HCT116 (cell line): ENCODE data around the gene GM2A. TPM values are rescaled to one million over a fixed set of nuclear protein-coding genes. Genes with fewer than 3 reads are reported as not detected.

ENCODE experiments used
- ATAC-seq: fragments of 200-7000 bp; cut with Tn5 transposase; 2 replicates; pipeline ENCODE4 v1.9.1; 2020; ENCODE audit warnings: mild to moderate bottlenecking, moderate library complexity
- BruUV-seq: library from RNA; stranded (reverse); fragments of 400-500 nt; replicated peaks from 2 replicates; lab custom pipeline; 2021; lab: Mats Ljungman, UMichigan
- CTCF ChIA-PET: fragments of 300-600 bp; sonication (Branson Sonifier 250); formaldehyde crosslinking; loops from one replicate; lab custom pipeline; 2021; ENCODE audit warnings: antibody characterized with exemption; lab: Charles Lee
- POLR2A ChIA-PET: fragments of 300-600, 350-600 bp; sonication (Branson Sonifier 250); formaldehyde crosslinking; loops from one replicate; lab custom pipeline; 2021; ENCODE audit warnings: antibody characterized with exemption; lab: Charles Lee
- RAD21 ChIA-PET, 2 experiments: fragments of 300-600 bp; sonication (Branson Sonifier 250); formaldehyde crosslinking; loops; one replicate each; lab custom pipeline; 2023; ENCODE audit warnings: low total read pairs in 2 of 2; ENCODE audit not compliant: uncharacterized antibody in 2 of 2, unreplicated experiment in 2 of 2, low non-redundant PET in 1 of 2; lab: Charles Lee
- DNase-seq: peaks from one replicate; pipeline ENCODE4 v3.0.0-alpha.2; 2010; ENCODE audit warnings: low read depth, low spot score
- H2AFZ ChIP-seq: fragments of 200-600 bp; shearing (Covaris generic), sonication (generic); 2 replicates; pipeline ENCODE4 v1.6.1; 2017; ENCODE audit warnings: low read depth, mixed run types, mixed read lengths, antibody characterized with exemption, low read length; ENCODE audit not compliant: poor library complexity, severe bottlenecking
- H3K27ac ChIP-seq: 2 replicates; pipeline ENCODE4 v1.5.1; 2012; ENCODE audit warnings: low read depth, low read length
- H3K27me3 ChIP-seq: fragments of 200-600 bp; sonication (generic); 2 replicates; pipeline ENCODE4 v1.6.1; 2016; ENCODE audit warnings: mixed run types, low read length, mixed read lengths; ENCODE audit not compliant: insufficient read depth
- H3K36me3 ChIP-seq, 2 experiments: fragments of 200-500 bp in 1 of 2; fragments of 200-600 bp in 1 of 2; sonication (Bioruptor generic) in 1 of 2; sonication (generic) in 1 of 2; 2 replicates each; pipeline versions ENCODE4 v1.5.1 to v1.6.1; 2014 to 2016; ENCODE audit warnings: low read length in 2 of 2, inconsistent platforms in 1 of 2, mixed read lengths in 1 of 2, mixed run types in 1 of 2; ENCODE audit not compliant: insufficient read depth in 2 of 2, control insufficient read depth in 1 of 2
- H3K4me1 ChIP-seq, 2 experiments: fragments of 200-600 bp in 1 of 2; sonication (generic) in 1 of 2; 2 replicates each; pipeline versions ENCODE4 v1.5.1 to v1.6.1; 2012 to 2017; ENCODE audit warnings: low read length in 2 of 2, inconsistent platforms in 1 of 2, mild to moderate bottlenecking in 1 of 2, mixed read lengths in 1 of 2, mixed run types in 1 of 2, moderate library complexity in 1 of 2; ENCODE audit not compliant: insufficient read depth in 2 of 2, control insufficient read depth in 1 of 2
- H3K4me2 ChIP-seq: fragments of 200-600 bp; sonication (generic); 2 replicates; pipeline ENCODE4 v1.6.1; 2017; ENCODE audit warnings: mixed run types, low read length, mixed read lengths
- H3K4me3 ChIP-seq, 2 experiments: fragments of 200-600 bp in 1 of 2; sonication (generic) in 1 of 2; replicated peaks in 1 of 2; 2 replicates each; pipeline ENCODE4 v1.5.1; 2011 to 2016; ENCODE audit warnings: low read length in 2 of 2, control low read depth in 1 of 2, low read depth in 1 of 2, mild to moderate bottlenecking in 1 of 2, mixed read lengths in 1 of 2, mixed run types in 1 of 2
- H3K79me2 ChIP-seq: fragments of 200-600 bp; sonication (generic); 2 replicates; pipeline ENCODE4 v1.6.1; 2017; ENCODE audit warnings: mild to moderate bottlenecking, mixed run types, low read length, moderate library complexity, mixed read lengths; ENCODE audit not compliant: insufficient read depth
- H3K9ac ChIP-seq: fragments of 200-600 bp; sonication (generic); 2 replicates; pipeline ENCODE4 v1.6.1; 2016; ENCODE audit warnings: low read length, mixed read lengths
- H3K9me2 ChIP-seq: fragments of 200-600 bp; sonication (generic), shearing (Covaris generic); 2 replicates; pipeline ENCODE4 v1.6.1; 2017; ENCODE audit warnings: mixed run types, mild to moderate bottlenecking, moderate library complexity; ENCODE audit not compliant: insufficient read depth
- H3K9me3 ChIP-seq, 2 experiments: fragments of 200-500 bp in 1 of 2; fragments of 200-600 bp in 1 of 2; sonication (Bioruptor generic) in 1 of 2; sonication (generic) in 1 of 2; 2 replicates each; pipeline ENCODE4 v1.6.1; 2014 to 2017; ENCODE audit warnings: low read length in 2 of 2, mixed read lengths in 2 of 2, inconsistent platforms in 1 of 2, low read depth in 1 of 2, mild to moderate bottlenecking in 1 of 2, mixed run types in 1 of 2, moderate library complexity in 1 of 2; ENCODE audit not compliant: control insufficient read depth in 1 of 2, insufficient read depth in 1 of 2
- H4K20me1 ChIP-seq: fragments of 200-600 bp; sonication (generic), shearing (Covaris generic); 2 replicates; pipeline ENCODE4 v1.6.1; 2017; ENCODE audit warnings: mixed run types, mild to moderate bottlenecking, moderate library complexity; ENCODE audit not compliant: insufficient read depth
- CEBPB ChIP-seq: IDR thresholded peaks from 2 replicates; pipeline ENCODE4 v1.6.1; 2012; ENCODE audit warnings: low read depth
- CTCF ChIP-seq, 3 experiments: fragments of 200-600 bp in 1 of 3; sonication (generic) in 1 of 3; IDR thresholded peaks in 2 of 3; conservative IDR thresholded peaks in 1 of 3; 2 replicates each; pipeline ENCODE4 v1.5.1; 2012 to 2017; ENCODE audit warnings: low read depth in 2 of 3, low read length in 2 of 3, antibody characterized with exemption in 1 of 3, borderline replicate concordance in 1 of 3, control low read depth in 1 of 3, mild to moderate bottlenecking in 1 of 3, mixed read lengths in 1 of 3, mixed run types in 1 of 3, moderate library complexity in 1 of 3; ENCODE audit not compliant: insufficient read depth in 1 of 3
- EGR1 ChIP-seq: IDR thresholded peaks from 2 replicates; pipeline ENCODE4 v1.6.1; 2012; ENCODE audit warnings: low read depth
- ELF1 ChIP-seq: IDR thresholded peaks from 2 replicates; pipeline ENCODE4 v1.6.1; 2012; ENCODE audit warnings: low read depth, borderline replicate concordance
- EZH2 ChIP-seq: fragments of 200-600 bp; sonication (generic); IDR thresholded peaks from 2 replicates; pipeline ENCODE4 v1.6.1; 2017; ENCODE audit warnings: antibody characterized with exemption, mixed run types
- EZH2phosphoT487 ChIP-seq: fragments of 200-600 bp; IDR thresholded peaks from 2 replicates; pipeline ENCODE4 v1.6.1; 2018; ENCODE audit warnings: antibody characterized with exemption, borderline replicate concordance
- JUND ChIP-seq: IDR thresholded peaks from 2 replicates; pipeline ENCODE4 v1.6.1; 2012
- POLR2AphosphoS5 ChIP-seq: IDR thresholded peaks from 2 replicates; pipeline ENCODE4 v1.6.1; 2011; ENCODE audit warnings: mild to moderate bottlenecking, low read depth, low read length, moderate library complexity
- REST ChIP-seq: IDR thresholded peaks from 2 replicates; pipeline ENCODE4 v1.6.1; 2012; ENCODE audit warnings: low read depth
- SP1 ChIP-seq: IDR thresholded peaks from 2 replicates; pipeline ENCODE4 v1.6.1; 2012; ENCODE audit warnings: low read depth
- SRF ChIP-seq: IDR thresholded peaks from 2 replicates; pipeline ENCODE4 v1.6.1; 2012; ENCODE audit warnings: low read depth
- TCF7L2 ChIP-seq: IDR thresholded peaks from 2 replicates; pipeline ENCODE4 v1.7.0; 2011; ENCODE audit warnings: borderline replicate concordance, inconsistent platforms; ENCODE audit not compliant: insufficient read depth, insufficient read length; ENCODE audit errors: extremely low read depth
- ZBTB33 ChIP-seq: IDR thresholded peaks from 2 replicates; pipeline ENCODE4 v1.6.1; 2011; ENCODE audit warnings: mild to moderate bottlenecking, low read length, moderate library complexity; ENCODE audit not compliant: insufficient replicate concordance; ENCODE audit errors: extremely low read depth
- ZFX ChIP-seq: fragments of 450-650 bp; IDR thresholded peaks from 2 replicates; pipeline ENCODE4 v1.6.1; 2017
- ZNF274 ChIP-seq: fragments of 200-500 bp; sonication (Bioruptor generic); IDR thresholded peaks from 2 replicates; pipeline ENCODE4 v1.6.1; 2014; ENCODE audit warnings: mild to moderate bottlenecking, low read depth, low read length, inconsistent platforms
- intact Hi-C: fragments of 100-400 bp; cut with micrococcal nuclease; formaldehyde crosslinking; loops from 2 replicates; pipeline ENCODE4 v1.10.0; 2022
- total RNA-seq: library from RNA; stranded (reverse); gene quantifications from one replicate; pipeline ENCODE4 v1.2.1, GENCODE V29; 2021; ENCODE audit not compliant: unreplicated experiment

GM2A gene
- total RNA-seq, 1 experiment from 2014 or later = 25.0 TPM

GRCh38 chr5:151245680-151246219 lies 7.2 kb upstream of the GM2A start:
- Histone ChIP-seq H3K9me3 (no peaks in the 10 kb centered on the region), H3K36me3 (no peaks in the 10 kb centered on the region), H4K20me1 (no peaks in the 10 kb centered on the region), H3K27me3 (no peaks in the 10 kb centered on the region), H3K9ac (no peak overlapping the region), H3K4me3 (no peak overlapping the region), H2AFZ (no peak overlapping the region), H3K27ac (no peak overlapping the region), H3K4me1 (peaks cover 6 to 8% of the 10 kb centered on the region in 2 experiments; a peak in 2 of 4 replicates), H3K4me2 (no peak overlapping the region), H3K9me2 (no peaks in the 10 kb centered on the region), H3K79me2 (no peaks in the 10 kb centered on the region)
- no peak for TF ChIP-seq ZBTB33
- no peak for TF ChIP-seq CEBPB
- TF ChIP-seq JUND = no peak
- no peak for TF ChIP-seq EZH2
- no peak for TF ChIP-seq REST
- TF ChIP-seq CTCF (IDR thresholded peaks at IDR 0.05 in 2 of 3, conservative IDR thresholded peaks at IDR 0.05 in 1 of 3; ENCODE audit: borderline replicate concordance in 1 of 3, insufficient read depth in 1 of 3, low read depth in 2 of 3, low read length in 2 of 3) = no peak
- TF ChIP-seq ELF1 = no peak
- TF ChIP-seq SP1 = no peak
- no peak for TF ChIP-seq ZFX
- TF ChIP-seq EZH2phosphoT487 = no peak
- no peak for TF ChIP-seq SRF
- TF ChIP-seq TCF7L2 = no peak
- TF ChIP-seq POLR2AphosphoS5 = no peak
- no peak for TF ChIP-seq ZNF274
- TF ChIP-seq EGR1 = no peak
- BruUV-seq = no TSS peak
- intact Hi-C loops = no loop called here
- DNase-seq (no peak), ATAC-seq (no peak)
- ChIA-PET RAD21 (no interaction called here), CTCF (no interaction called here), POLR2A (no interaction called here)
